ENCODE measurements around the gene PI4K2B.

DNA sequence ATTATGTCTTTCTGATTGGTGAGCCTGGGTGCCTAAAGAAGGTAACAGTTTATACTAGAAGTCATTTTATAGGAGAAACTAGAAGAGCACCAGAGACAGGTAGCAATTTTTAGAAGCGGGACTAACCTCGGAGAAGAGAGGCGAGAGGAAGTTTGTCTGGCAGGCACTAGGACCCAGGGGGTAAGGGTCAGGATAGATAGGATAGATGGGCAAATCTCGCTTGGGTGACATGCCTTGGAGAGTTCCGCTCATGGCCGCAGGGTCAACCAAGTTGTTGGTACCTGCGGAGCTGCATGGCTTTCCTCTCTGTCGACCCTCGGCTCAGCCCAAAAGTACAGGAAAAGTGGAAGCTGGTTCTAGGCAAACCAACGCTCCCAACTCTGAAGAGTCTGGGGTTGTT lies 11.3 kb downstream of the PI4K2B start:
- no peak for TF ChIP-seq ATF2 (IDR thresholded peaks at IDR 0.05; ENCODE audit: low read length)
- TF ChIP-seq CTCF (IDR thresholded peaks at IDR 0.05; ENCODE audit: control extremely low read depth in 1 of 3, insufficient read depth in 1 of 3, low read depth in 1 of 3, low read length in 3 of 3) = no peak
- no peak for TF ChIP-seq TCF12 (IDR thresholded peaks at IDR 0.05; ENCODE audit: low read depth, low read length)
- no peak for TF ChIP-seq CBX5 (IDR thresholded peaks at IDR 0.05; ENCODE audit: low read depth, low read length)
- TF ChIP-seq, protein P1, sequence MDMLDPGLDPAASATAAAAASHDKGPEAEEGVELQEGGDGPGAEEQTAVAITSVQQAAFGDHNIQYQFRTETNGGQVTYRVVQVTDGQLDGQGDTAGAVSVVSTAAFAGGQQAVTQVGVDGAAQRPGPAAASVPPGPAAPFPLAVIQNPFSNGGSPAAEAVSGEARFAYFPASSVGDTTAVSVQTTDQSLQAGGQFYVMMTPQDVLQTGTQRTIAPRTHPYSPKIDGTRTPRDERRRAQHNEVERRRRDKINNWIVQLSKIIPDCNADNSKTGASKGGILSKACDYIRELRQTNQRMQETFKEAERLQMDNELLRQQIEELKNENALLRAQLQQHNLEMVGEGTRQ (IDR thresholded peaks at IDR 0.05; ENCODE audit: low read length) = no peak
- TF ChIP-seq POLR2A (IDR thresholded peaks at IDR 0.05; ENCODE audit: control extremely low read depth in 1 of 2, low read depth in 2 of 2, low read length in 2 of 2) = no peak
- no peak for TF ChIP-seq MAFK (IDR thresholded peaks at IDR 0.05; ENCODE audit: low read depth, low read length)
- no peak for TF ChIP-seq EGR1 (IDR thresholded peaks at IDR 0.05; ENCODE audit: borderline replicate concordance, low read depth, low read length)
- TF ChIP-seq SP1 (IDR thresholded peaks at IDR 0.05; ENCODE audit: low read depth, low read length) = no peak
- no peak for TF ChIP-seq MAX (IDR thresholded peaks at IDR 0.05)
- TF ChIP-seq EP300 (IDR thresholded peaks at IDR 0.05; ENCODE audit: borderline replicate concordance in 1 of 2, low read depth in 2 of 2, low read length in 2 of 2) = no peak

Data from H1 (cell line).